OCI-LY7 (cell line): ENCODE results near the gene SCUBE3.

ENCODE experiments used
- CTCF ChIP-seq: fragments of 200-600 bp; sonication (generic); conservative IDR thresholded peaks from 2 replicates; pipeline ENCODE4 v1.5.1; 2014; ENCODE audit warnings: mild to moderate bottlenecking, antibody characterized with exemption, low read length, moderate library complexity, mixed read lengths
- EZH2phosphoT487 ChIP-seq: fragments of 200-600 bp; sonication (generic); IDR thresholded peaks from 2 replicates; pipeline ENCODE4 v1.6.1; 2018; ENCODE audit warnings: low read depth, borderline replicate concordance, mild to moderate bottlenecking, mixed run types, antibody characterized with exemption, low read length, moderate library complexity, mixed read lengths

- TF ChIP-seq CTCF (no peak), EZH2phosphoT487 (no peak)
Measured at GRCh38 chr6:35190306-35190705, 23.4 kb upstream of the SCUBE3 start.
